8988T (cell line): ENCODE results near the gene GALE.
"Not testable (repeated sequence)": the region's sequence is repeated elsewhere in the genome, so short reads cannot be mapped to it uniquely, and the experiment has no call there.

Experiments
- DNase-seq: peaks from one replicate; pipeline ENCODE4 v3.0.0; 2011

The GALE gene

DNA sequence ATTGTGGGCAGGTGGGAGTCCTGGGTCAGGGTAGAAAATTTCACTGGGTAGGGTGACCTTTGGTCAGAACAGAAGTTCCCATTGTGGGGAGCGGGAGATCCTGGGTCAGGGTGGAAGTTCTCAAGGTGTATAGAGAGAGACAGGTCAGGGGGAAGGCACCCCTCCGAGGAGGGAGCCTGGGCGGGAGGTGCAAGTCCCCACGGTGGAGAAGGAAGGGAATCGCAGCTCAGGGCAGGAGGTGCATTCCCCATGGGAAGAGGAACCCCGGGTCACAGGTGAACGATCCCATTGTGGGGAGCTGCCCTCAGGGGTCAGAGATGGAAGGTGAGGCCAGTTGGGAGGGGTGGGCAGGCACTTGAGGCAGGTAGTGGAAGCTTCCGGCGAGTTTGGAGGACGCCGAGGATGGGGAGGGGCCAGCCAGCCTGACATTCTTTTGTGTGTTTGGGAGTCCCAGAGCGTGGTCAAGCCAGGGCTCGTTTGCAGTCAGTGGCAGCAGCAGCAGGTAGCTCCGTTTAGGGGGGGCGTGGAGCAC is 9.0 kb downstream of the GALE start:
- DNase-seq, result no peak

DNA sequence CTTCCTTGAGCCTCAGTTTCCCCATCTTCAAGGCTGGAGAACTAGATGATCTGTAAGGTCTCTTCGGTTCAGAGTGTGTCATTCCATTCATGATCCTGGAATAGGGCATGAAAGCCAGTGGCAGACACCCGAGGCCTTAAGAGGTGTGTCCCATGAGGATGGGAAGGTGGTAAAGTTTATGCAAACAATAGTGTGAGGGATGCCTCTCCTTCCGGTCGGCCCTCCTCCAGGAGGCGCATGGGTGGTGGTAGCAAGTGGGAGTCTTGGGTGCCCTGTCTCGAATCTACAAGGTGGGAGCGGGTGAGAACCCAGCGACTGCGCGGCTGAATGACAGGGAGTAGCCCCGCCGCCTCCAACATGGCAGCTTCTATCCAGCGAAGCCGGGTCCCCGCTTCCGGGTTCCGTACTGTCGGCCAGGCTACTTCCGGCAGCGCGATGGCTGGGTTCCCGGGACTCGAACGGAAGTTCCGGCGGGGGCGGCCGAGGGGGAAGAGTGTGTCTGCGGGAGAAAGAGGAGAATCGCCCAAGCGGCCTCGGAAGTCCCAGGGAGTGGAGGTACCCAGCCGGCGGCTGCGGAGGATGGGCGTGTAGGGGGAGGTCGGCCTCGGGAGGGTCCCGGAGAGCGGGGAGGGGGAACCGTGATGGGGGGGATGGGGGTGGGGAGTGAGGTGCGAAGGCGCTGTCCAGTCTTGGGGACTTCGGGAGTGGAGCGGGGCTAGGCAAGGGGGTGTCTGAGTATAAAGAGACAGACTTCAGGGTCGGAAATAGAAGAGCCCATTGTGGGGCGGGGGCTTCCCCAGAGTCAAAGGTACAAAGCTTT is 9.6 kb downstream of the GALE start, which contains the start of gene LYPLA2:
LYPLA2 (plus strand) TSS at position 450 of the 820 bp plus-strand sequence. CDS start 1,538 bp downstream, outside the sequence.
- DNase-seq, result peak; percentile 78

DNA sequence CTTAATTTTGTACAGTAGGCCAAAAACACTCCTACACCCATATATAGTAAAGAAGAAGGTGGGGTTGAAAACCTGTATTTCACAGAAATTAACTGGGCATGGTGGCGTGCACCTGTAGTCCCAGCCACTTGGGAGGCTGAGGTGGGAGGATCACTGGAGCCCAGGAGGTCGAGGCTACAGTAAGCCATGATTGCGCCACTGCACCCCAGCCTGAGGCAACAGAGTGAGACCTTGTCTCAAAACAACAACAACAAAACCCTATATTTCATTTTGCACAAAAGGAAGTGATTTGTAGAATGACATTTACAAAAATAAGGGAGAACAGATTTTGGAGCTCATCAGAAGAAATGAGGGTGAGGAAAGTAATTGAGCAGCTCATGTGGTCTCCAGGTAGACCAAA is 11.9 kb downstream of the GALE start:
- no peak for DNase-seq

DNA sequence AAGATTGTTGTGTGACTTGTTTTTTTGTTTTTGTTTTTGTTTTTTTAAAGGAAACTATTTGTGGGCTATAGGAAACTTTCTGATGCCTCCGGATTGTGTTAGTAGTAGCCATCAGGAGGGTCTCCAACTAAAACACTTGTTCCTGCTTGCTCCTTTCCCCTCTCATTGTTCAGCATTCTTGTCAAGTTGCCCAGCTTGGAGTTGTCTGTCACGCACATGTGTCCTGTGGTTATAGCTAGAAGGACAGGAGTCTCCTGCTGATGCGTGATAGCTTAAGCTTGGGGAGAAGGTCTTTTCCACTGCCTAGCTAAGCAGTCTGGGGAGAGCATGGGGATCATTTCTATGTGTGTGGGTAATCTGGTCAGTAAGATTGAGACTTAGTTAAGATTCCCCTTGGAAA is 12.9 kb downstream of the GALE start:
- DNase-seq, result no peak

DNA sequence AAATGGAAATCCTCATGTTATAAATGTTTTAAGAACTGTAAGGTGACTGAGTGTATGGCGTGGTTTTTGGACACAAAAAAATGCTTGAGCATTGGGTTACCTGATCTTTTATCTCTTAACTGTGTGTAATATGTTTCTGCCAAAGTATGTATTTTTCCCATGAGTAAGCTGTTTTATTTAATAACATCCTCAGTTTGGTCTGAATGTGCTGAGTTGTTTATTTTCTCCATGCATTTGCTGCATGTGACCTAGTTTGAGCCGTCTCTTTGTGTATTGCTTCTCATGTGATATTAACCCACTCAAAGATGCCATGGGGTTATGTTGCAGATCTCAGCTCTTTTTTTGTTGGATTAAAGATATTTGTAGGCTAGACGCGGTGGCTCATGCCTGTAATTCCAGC is 15.7 kb downstream of the GALE start:
- no peak for DNase-seq

DNA sequence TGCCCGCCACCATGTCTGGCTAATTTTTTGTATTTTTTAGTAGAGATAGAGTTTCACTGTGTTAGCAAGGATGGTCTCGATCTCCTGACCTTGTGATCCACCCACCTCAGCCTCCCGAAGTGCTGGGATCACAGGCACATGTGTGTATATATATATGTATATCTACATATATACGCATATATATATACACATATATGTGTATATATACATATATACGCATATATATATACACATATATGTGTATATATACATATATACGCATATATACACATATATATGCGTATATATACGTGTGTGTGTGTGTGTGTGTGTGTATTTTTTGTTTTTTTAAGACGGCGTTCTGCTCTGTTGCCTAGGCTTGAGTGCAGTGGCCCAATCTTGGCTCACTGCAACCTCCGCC is 17.4 kb downstream of the GALE start:
- not testable (repeated sequence) for DNase-seq

DNA sequence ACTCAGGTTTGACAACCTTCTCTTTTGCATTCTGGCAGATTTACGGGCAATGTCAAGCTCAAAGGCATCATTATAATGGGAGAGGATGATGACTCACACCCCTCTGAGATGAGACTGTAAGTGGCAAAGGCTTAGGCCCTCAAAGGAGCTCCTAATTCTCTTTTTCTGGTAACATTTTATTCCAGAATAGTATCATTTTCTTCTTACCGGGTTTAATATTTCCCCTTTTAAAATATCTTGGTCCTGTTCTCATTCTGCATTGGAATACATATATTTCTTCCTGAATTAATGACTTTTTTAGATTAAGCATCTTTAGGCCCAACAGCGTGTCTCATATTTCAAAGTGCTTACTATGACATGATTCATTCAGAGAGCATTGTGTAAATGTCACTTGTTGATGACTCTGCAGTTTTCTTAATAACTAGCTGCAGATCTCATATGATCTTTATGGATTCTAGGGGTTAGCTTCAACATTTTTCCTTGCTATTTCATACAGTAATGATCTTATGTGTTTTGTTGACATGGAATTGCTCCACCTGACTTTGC is 20.7 kb downstream of the GALE start:
- no peak for DNase-seq

DNA sequence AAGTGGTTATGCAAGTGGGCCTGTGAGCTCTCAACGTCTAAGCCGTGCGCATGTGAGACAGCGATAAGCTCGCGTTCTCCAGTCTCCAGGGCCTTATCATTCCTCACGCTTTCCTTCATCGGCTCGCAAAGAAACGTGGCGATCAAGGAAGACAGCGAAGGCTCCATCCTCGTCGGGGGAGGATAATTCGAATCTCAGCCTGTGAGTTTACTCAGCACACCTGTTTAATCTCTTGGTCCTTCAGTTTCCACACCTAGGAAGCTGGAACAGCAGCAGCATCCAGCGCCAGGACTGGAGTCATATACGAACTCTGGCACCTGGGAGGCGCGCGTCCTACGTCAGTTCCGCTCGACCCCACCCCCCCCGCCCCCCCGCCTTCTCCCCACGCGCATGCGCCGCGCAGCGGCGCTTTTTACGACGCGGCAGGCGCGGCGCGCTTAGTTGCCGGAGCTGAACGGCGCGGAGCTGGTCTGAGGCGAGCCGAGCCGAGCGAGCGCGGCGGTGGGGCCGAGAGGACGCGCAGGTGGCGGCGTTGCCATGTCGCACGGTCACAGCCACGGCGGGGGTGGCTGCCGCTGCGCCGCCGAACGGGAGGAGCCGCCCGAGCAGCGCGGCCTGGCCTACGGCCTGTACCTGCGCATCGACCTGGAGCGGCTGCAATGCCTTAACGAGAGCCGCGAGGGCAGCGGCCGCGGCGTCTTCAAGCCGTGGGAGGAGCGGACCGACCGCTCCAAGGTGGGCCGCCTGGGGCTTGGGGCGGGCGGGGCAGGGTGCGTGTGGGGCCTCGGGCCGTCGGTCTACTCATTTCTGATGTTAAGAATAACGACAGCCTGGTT is 22.4 kb downstream of the GALE start, which contains the start of gene PITHD1:
PITHD1 (plus strand) TSS at position 440 of the 836 bp plus-strand sequence; CDS start at position 538, 98 bp downstream.
- DNase-seq, result peak; percentile 65

DNA sequence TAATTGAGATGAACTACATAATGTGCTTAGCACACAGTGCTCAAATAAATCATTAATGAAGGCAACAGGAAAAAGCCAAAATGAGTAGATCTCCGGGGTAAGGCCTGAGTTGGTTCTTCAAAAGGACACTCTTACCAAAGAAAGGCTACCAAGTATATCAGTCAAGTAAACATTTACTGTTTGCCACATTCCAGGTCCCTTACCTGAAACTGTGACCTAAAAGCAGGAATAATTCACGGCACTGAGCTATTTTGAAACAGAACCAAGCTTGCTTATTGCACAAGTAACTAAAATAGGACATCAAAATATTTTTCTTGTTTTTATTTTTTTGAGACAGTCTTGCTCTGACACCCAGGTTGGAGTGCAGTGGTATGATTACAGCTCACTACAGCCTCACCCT is 24.3 kb downstream of the GALE start:
- DNase-seq, result no peak

DNA sequence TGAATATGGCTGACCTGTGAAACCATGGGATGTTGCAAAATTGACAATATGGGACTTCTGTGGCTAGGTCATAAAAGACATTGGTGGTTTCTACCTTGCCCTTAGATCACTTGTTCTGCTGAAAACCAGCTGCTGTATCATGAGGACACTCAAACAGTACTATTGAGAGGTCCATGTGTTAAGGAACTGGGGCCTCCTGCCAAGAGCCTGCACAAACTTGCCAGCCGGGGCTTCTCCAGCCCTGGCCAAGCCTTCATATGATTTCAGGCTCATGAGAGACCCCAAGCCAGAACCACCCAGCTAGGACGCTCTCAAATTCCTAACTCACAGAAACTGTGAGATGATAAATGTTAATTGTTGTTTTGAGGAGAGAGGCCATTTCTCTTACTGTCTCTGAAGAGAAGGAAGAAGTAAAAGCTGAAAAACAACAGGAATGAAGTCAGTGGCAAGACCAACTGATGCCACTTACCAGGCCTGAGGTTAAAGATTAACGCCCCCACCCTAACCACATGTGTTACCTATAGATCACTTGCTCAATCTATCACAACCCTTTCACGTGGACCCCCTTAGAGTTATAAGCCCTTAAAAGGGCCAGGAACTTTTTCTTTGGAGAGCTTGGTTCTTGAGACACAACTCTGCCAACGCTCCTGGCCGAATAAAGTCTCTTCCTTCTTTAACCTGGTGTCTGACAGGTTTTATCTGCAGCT is 26.2 kb downstream of the GALE start:
- DNase-seq, result no peak

DNA sequence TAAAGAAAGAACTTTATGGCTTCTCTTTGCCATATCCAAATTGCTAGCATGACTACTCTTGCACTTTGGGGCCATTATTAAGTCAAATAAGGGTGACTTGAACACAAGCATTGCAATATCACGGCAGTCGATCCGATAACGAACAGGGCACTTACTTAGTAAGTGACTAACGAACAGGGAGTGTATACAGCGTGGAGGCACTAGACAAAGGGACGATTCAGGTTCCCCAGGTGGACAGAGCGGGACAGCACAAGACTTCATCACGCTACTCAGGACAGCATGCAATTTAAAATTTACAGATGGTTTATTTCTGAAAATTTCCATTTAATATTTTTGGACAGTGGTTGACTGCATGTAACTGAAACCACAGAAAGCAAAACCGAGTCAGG is 27.7 kb downstream of the GALE start:
- no peak for DNase-seq

DNA sequence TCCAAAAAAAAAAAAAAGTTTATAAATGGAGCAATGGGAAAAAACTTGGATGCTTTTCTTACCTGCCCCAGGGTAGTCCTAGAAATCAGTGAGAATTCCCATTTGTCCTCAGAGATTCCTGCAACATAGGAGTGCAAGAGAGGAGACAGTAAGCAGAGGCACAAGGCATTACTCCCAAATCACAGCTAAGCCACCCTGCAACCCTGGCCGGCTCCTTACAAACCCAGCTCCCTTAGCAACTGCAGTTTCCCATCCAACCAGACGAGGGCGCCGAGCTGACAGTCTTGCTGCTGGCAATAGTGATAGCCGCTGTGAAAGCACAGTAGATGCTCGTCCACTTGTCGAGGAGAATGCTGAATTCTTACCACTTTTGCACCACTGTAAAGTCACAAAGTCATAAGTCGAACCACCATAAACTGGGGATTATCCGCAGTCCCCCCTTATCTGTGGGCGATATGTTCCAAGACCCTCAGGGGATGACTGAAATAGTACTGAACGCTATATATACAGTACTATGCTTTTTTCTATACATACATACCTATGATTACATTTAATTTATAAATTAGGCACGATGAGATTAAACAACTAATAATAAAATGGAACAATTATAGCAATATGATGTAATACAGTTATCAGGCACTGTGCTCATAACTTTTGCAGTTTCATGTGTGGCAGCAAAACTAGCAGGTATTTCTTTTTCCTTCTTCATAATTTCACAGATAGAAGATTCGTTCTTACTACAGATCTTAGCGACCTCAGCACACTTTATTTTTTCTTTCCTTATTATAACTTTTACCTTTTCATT is 28.3 kb downstream of the GALE start:
- DNase-seq, result no peak

DNA sequence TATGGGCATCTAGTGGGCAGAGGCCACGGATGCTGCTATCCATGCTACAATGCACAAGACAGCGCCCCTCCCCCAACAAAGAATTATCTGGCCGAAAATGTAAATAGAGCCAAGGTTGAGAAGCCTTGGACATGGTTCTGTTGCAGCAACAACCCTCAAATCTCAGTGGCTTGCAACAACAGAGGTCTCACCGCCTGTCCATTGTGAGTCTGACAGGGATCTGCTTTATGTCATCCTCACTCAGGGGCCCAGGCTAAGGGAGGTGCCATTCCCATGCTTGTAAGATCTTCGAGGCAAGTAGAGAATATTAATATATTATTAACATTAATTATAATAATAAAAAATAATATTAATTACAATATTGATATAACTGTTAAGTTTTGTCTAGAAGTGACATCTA is 31.8 kb downstream of the GALE start:
- DNase-seq, result no peak

DNA sequence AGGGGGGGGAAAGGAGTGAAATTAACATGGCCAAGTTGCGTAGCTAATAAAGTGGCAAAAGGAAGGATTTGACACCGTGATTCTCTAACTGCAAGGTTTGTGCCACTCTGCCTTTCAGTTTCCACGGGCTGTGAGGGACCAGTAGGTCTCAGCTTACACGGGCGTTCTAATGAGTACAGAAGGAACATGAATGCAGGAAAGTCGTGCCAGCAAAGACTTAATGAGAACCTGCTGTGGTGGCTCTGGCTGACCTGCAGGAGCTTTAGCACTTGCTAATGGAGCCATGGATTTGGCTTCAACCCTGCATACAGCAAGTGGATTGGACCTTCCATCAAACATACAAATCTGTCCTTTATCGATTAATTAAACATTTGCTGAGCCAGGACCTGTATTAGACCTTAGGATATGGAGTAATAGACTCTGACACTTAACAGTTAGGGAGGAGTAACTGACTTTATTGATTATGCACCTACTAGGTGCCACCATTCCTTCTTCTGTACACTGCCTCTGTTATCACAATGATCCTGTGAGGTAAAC is 37.4 kb downstream of the GALE start:
- no peak for DNase-seq

DNA sequence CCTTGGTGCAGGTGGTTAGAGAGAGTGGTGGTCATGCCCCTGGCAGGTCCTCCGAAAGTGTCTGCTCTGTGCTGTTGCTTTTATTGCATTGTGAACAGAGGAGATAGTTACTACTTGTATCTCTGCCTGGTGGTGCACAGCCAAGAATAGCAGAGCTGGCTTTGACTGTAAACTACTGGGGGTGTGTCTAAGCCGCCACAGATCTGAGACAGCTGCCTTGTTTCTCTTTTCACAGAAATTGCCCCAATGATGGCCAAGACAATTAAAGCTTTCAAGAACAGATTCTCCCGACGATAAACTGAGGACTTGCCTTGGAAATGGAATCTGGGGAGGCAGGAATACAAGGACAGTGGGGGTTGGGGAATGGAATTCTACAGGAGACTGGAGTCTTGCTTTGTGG is 41.3 kb downstream of the GALE start:
- DNase-seq, result no peak

DNA sequence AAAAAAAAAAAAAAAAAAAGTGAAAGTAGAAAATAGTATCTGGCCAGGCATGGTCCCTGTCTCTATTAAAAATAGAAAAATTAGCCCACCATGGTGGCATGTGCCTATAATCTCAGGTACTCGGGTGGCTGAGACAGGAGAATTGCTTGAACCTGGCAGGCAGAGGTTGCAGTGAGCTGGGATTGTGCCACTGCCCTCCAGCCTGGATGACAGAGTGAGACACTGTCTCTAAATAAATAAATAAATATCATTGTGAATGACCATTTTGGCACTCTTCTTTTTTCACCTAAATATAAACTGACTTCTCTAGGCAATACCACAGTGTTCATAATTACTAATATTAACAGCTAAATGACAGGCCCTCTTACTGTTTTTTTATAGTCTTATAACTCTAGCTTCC is 42.7 kb downstream of the GALE start:
- no peak for DNase-seq

DNA sequence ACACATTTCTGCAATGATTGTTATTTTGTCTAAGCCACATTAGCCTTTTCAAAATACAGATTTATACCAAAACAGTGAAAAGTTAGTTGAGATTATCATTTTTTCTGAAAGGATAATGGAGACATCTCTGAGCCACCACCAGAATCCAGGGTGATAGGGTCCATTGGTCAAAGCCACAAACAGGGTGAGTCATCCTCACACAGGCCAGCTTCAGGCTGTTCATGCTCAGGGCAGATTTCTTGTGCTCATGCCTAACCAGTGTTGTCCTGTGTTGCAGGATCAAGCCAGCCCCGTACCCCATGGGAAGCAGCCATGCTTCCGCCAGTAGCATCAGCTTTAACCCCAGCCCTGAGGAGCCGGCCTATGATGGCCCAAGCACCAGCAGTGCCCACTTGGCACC is 43.9 kb downstream of the GALE start:
- no peak for DNase-seq

DNA sequence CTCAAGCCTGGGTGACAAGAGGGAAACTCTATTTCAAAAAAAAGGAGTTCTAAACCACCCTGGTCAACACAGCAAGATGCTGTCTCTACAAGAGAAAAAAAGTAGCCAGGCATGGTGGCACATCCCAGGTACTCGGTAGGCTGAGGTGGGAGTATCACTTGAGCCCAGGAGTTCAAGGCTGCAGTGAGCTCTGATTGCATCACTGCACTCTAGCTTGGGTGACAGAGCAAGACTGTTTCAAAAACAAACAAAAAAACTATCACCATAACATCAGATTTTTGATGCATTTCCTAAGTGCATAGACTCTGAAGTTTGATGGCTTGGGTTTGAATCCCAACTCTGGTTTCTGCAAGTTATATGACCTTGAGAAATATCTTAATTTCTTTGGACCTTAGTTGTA is 47.6 kb downstream of the GALE start:
- DNase-seq, result no peak

DNA sequence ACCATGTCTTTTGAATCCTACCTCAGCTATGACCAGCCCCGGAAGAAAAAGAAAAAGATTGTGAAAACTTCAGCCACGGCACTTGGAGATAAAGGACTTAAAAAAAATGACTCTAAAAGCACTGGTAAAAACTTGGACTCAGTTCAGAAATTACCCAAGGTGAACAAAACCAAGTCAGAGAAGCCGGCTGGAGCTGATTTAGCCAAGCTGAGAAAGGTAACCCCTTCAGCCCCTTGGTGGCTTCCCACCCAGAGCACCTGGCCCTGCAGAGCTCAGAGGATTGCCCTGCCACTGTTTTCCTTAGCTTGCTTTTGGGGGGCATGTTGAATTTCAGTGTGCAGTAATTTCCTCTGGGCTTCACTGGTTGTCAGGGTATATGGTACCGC is 48.7 kb downstream of the GALE start:
- DNase-seq, result no peak

DNA sequence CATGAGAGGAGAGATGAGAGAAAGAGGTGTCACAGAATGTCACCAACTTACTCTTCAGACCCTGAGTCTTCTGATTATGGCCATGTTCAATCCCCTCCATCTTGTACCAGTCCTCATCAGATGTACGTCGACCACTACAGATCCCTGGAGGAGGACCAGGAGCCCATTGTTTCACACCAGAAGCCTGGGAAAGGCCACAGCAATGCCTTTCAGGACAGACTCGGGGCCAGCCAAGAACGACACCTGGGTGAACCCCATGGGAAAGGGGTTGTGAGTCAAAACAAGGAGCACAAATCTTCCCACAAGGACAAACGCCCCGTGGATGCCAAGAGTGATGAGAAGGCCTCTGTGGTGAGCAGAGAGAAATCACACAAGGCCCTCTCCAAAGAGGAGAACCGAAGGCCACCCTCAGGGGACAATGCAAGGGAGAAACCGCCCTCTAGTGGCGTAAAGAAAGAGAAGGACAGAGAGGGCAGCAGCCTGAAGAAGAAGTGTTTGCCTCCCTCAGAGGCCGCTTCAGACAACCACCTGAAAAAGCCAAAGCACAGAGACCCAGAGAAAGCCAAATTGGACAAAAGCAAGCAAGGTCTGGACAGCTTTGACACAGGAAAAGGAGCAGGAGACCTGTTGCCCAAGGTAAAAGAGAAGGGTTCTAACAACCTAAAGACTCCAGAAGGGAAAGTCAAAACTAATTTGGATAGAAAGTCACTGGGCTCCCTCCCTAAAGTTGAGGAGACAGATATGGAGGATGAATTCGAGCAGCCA is 49.3 kb downstream of the GALE start:
- peak; percentile 45 for DNase-seq

DNA sequence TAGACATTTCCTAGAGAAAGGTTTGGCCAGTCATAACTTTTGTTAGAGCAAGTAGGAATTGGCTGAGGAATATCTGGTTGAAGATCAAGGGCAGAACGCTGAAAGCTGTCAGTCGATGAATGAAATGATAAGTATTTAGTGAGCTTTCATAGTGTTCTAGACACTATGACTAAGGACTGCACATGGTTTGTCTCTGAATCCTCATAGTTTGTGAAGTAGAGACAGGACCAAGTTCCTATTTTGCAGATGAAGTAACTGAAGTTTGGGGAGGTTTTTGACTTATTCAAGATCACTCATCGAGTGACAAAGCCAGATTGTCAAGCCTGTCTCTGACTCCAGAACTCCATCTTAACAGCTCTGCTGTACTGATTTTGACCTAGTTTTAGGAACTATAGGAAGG is 52.5 kb downstream of the GALE start:
- DNase-seq, result no peak
